H9 (cell line): ENCODE results near the gene ZNF423. TPM values are rescaled to one million over a fixed set of nuclear protein-coding genes. Genes with fewer than 3 reads are reported as not detected.

Experiments used
- DNase-seq: peaks from one replicate; pipeline ENCODE4 v3.0.0-alpha.2; 2017
- H2AFZ ChIP-seq: one replicate; pipeline ENCODE4 v1.6.1; 2013; ENCODE audit warnings: mild to moderate bottlenecking, low read length, control low read depth, moderate library complexity
- H2AK5ac ChIP-seq: 2 replicates; pipeline ENCODE4 v1.6.1; 2013; ENCODE audit warnings: low read length, control low read depth, mixed read lengths; ENCODE audit not compliant: insufficient read length
- H2BK120ac ChIP-seq: one replicate; pipeline ENCODE4 v1.6.1; 2013; ENCODE audit warnings: low read depth, mild to moderate bottlenecking, low read length, control low read depth, inconsistent platforms; ENCODE audit not compliant: poor library complexity, severe bottlenecking
- H2BK12ac ChIP-seq: 2 replicates; pipeline ENCODE4 v1.6.1; 2013; ENCODE audit warnings: low read length, control low read depth, mixed read lengths, low read depth; ENCODE audit not compliant: insufficient read length
- H2BK15ac ChIP-seq: 2 replicates; pipeline ENCODE4 v1.6.1; 2013; ENCODE audit warnings: low read depth, low read length, control low read depth
- H2BK20ac ChIP-seq: one replicate; pipeline ENCODE4 v1.6.1; 2013; ENCODE audit warnings: low read depth, mild to moderate bottlenecking, low read length, control low read depth, inconsistent platforms; ENCODE audit not compliant: poor library complexity, severe bottlenecking
- H2BK5ac ChIP-seq: 2 replicates; pipeline ENCODE4 v1.6.1; 2013; ENCODE audit warnings: low read length, control low read depth, mixed read lengths; ENCODE audit not compliant: insufficient read length
- H3K14ac ChIP-seq: 2 replicates; pipeline ENCODE4 v1.6.1; 2013; ENCODE audit warnings: low read length, control low read depth; ENCODE audit not compliant: insufficient read depth
- H3K18ac ChIP-seq: 2 replicates; pipeline ENCODE4 v1.6.1; 2013; ENCODE audit warnings: low read depth, mild to moderate bottlenecking, mixed read lengths, low read length, control low read depth; ENCODE audit not compliant: insufficient read length
- H3K23ac ChIP-seq: 2 replicates; pipeline ENCODE4 v1.6.1; 2013; ENCODE audit warnings: low read length, control low read depth, mixed read lengths, low read depth; ENCODE audit not compliant: insufficient read length
- H3K23me2 ChIP-seq: 2 replicates; pipeline ENCODE4 v1.6.1; 2013; ENCODE audit warnings: low read depth, mild to moderate bottlenecking, mixed read lengths, low read length, control low read depth; ENCODE audit not compliant: insufficient read length, poor library complexity, severe bottlenecking
- H3K27ac ChIP-seq: 2 replicates; pipeline ENCODE4 v1.5.1; 2013; ENCODE audit warnings: low read length, control low read depth, mixed read lengths, low read depth; ENCODE audit not compliant: insufficient read length
- H3K27me3 ChIP-seq: 2 replicates; pipeline ENCODE4 v1.6.1; 2013; ENCODE audit warnings: low read length, control low read depth, inconsistent platforms; ENCODE audit not compliant: insufficient read depth
- H3K4ac ChIP-seq: 2 replicates; pipeline ENCODE4 v1.6.1; 2013; ENCODE audit warnings: low read depth, mild to moderate bottlenecking, control low read depth, inconsistent platforms, low read length, moderate library complexity
- H3K4me1 ChIP-seq: 2 replicates; pipeline ENCODE4 v1.6.1; 2013; ENCODE audit warnings: low read length, control low read depth, inconsistent platforms; ENCODE audit not compliant: insufficient read depth
- H3K4me2 ChIP-seq: 2 replicates; pipeline ENCODE4 v1.6.1; 2013; ENCODE audit warnings: low read length, control low read depth, mixed read lengths; ENCODE audit not compliant: insufficient read length, insufficient read depth
- H3K56ac ChIP-seq: 2 replicates; pipeline ENCODE4 v1.6.1; 2013; ENCODE audit warnings: low read depth, mild to moderate bottlenecking, mixed read lengths, low read length, control low read depth; ENCODE audit not compliant: insufficient read length
- H3K79me1 ChIP-seq: 2 replicates; pipeline ENCODE4 v1.6.1; 2013; ENCODE audit warnings: low read depth, mild to moderate bottlenecking, moderate library complexity, low read length, control low read depth, inconsistent platforms; ENCODE audit not compliant: insufficient read depth, poor library complexity, severe bottlenecking
- H3K79me2 ChIP-seq: 2 replicates; pipeline ENCODE4 v1.6.1; 2013; ENCODE audit warnings: low read length, control low read depth, inconsistent platforms; ENCODE audit not compliant: insufficient read depth
- H3K9ac ChIP-seq: 2 replicates; pipeline ENCODE4 v1.6.1; 2013; ENCODE audit warnings: low read length, control low read depth, mixed read lengths; ENCODE audit not compliant: insufficient read length; ENCODE audit errors: extremely low read depth
- H3K9me3 ChIP-seq: one replicate; pipeline ENCODE4 v1.6.1; 2013; ENCODE audit warnings: low read depth, low read length, inconsistent platforms; ENCODE audit not compliant: control insufficient read depth
- H3T11ph ChIP-seq: one replicate; pipeline ENCODE4 v1.6.1; 2013; ENCODE audit warnings: mild to moderate bottlenecking, low read length, control low read depth, inconsistent platforms
- H4K20me1 ChIP-seq: one replicate; pipeline ENCODE4 v1.6.1; 2013; ENCODE audit not compliant: control insufficient read depth, insufficient read length, insufficient read depth
- H4K5ac ChIP-seq: 2 replicates; pipeline ENCODE4 v1.6.1; 2013; ENCODE audit warnings: low read depth, mild to moderate bottlenecking, mixed read lengths, low read length, control low read depth; ENCODE audit not compliant: insufficient read length
- H4K8ac ChIP-seq: replicated peaks from 2 replicates; pipeline ENCODE4 v1.6.1; 2013; ENCODE audit warnings: low read length, control low read depth, mixed read lengths, low read depth; ENCODE audit not compliant: insufficient read length
- H4K91ac ChIP-seq: 2 replicates; pipeline ENCODE4 v1.6.1; 2013; ENCODE audit warnings: low read depth, mild to moderate bottlenecking, moderate library complexity, mixed read lengths, low read length, control low read depth; ENCODE audit not compliant: insufficient read length
- H3K27ac Mint-ChIP-seq, 3 experiments: 2 replicates in 2 of 3; 3 replicates in 1 of 3; pipeline ENCODE4 v1.8.0; 2020 to 2021; ENCODE audit warnings: mixed read lengths in 3 of 3, mild to moderate bottlenecking in 1 of 3, moderate library complexity in 1 of 3
- H3K27me3 Mint-ChIP-seq: 2 replicates; pipeline ENCODE4 v1.8.0; 2021; ENCODE audit warnings: low read depth, mild to moderate bottlenecking, moderate library complexity, mixed read lengths
- H3K36me3 Mint-ChIP-seq, 3 experiments: 2 replicates in 2 of 3; 3 replicates in 1 of 3; pipeline ENCODE4 v1.8.0; 2020 to 2021; ENCODE audit warnings: low read depth in 3 of 3, mixed read lengths in 3 of 3; ENCODE audit not compliant: insufficient read depth in 1 of 3
- H3K4me1 Mint-ChIP-seq, 2 experiments: 2 replicates each; pipeline ENCODE4 v1.8.0; 2020; ENCODE audit warnings: mixed read lengths in 2 of 2
- H3K4me3 Mint-ChIP-seq, 2 experiments: 2 replicates in 1 of 2; 3 replicates in 1 of 2; pipeline ENCODE4 v1.8.0; 2020 to 2021; ENCODE audit warnings: mild to moderate bottlenecking in 2 of 2, mixed read lengths in 2 of 2, moderate library complexity in 1 of 2
- H3K9me3 Mint-ChIP-seq, 2 experiments: 2 replicates in 1 of 2; 3 replicates in 1 of 2; pipeline ENCODE4 v1.8.0; 2020; ENCODE audit warnings: mild to moderate bottlenecking in 2 of 2, mixed read lengths in 2 of 2, moderate library complexity in 1 of 2
- WGBS: extraction: QIAGEN DNeasy Blood & Tissue Kit; methylation state at CpG from one replicate; pipeline ENCODE4 v1.1.7; 2013; ENCODE audit warnings: missing lambda C conversion rate, low lambda C conversion rate, mixed read lengths; ENCODE audit not compliant: insufficient read length; ENCODE audit errors: extremely low coverage; 5-methylcytosine and 5-hydroxymethylcytosine counted together
- total RNA-seq: library from RNA; stranded (reverse); gene quantifications from 2 replicates; pipeline ENCODE4 v1.2.1, GENCODE V29; 2021
- TF ChIP-seq, protein P1 (sequence below): fragments of 200-600 bp; sonication (generic); conservative IDR thresholded peaks from 3 replicates; pipeline ENCODE4 v1.8.0; 2021; ENCODE audit warnings: antibody characterized with exemption, mild to moderate bottlenecking

Gene ZNF423
- total RNA-seq, 1 experiment from 2014 or later = 51.5 TPM

GRCh38 chr16:49495596-49496355 lies 360.1 kb downstream of the ZNF423 start:
- Histone ChIP-seq H4K5ac (no peak overlapping the region), H3K14ac (no peak overlapping the region; the same call in 1 of the 2 replicates), H2BK5ac (no peak overlapping the region), H3K27ac (no peak overlapping the region), H3K4ac (no peak overlapping the region), H2AFZ (no peak overlapping the region), H2BK15ac (no peak overlapping the region), H2AK5ac (no peak overlapping the region), H4K8ac (no peak overlapping the region), H3K27me3 (no peaks in the 10 kb centered on the region), H3K79me2 (no peaks in the 10 kb centered on the region), H3K9me3 (no peaks in the 10 kb centered on the region), H3K56ac (no peak overlapping the region), H3K79me1 (no peaks in the 10 kb centered on the region), H3K23me2 (no peaks in the 10 kb centered on the region), H2BK20ac (no peak overlapping the region), H2BK120ac (no peak overlapping the region), H3K23ac (no peak overlapping the region), H4K20me1 (no peaks in the 10 kb centered on the region), H2BK12ac (no peak overlapping the region), H3K4me1 (no peaks in the 10 kb centered on the region), H3K4me2 (no peak overlapping the region), H3K18ac (no peak overlapping the region), H3K9ac (no peak overlapping the region), H3T11ph (no peak overlapping the region), H4K91ac (no peak overlapping the region)
- no peak for DNase-seq
- H3K4me3 Mint-ChIP-seq = no peak overlapping the region
- H3K4me1 Mint-ChIP-seq = peaks cover 11 to 24% of the 10 kb centered on the region in 2 experiments
- H3K27ac Mint-ChIP-seq = no peak overlapping the region
- TF ChIP-seq, protein P1, sequence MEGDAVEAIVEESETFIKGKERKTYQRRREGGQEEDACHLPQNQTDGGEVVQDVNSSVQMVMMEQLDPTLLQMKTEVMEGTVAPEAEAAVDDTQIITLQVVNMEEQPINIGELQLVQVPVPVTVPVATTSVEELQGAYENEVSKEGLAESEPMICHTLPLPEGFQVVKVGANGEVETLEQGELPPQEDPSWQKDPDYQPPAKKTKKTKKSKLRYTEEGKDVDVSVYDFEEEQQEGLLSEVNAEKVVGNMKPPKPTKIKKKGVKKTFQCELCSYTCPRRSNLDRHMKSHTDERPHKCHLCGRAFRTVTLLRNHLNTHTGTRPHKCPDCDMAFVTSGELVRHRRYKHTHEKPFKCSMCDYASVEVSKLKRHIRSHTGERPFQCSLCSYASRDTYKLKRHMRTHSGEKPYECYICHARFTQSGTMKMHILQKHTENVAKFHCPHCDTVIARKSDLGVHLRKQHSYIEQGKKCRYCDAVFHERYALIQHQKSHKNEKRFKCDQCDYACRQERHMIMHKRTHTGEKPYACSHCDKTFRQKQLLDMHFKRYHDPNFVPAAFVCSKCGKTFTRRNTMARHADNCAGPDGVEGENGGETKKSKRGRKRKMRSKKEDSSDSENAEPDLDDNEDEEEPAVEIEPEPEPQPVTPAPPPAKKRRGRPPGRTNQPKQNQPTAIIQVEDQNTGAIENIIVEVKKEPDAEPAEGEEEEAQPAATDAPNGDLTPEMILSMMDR = no peak
- no CpG with 5 or more reads among the region's 10 CpGs for WGBS
- H3K9me3 Mint-ChIP-seq = no peaks in the 10 kb centered on the region
- peaks cover 0 to 6% (median 3%) of the 10 kb centered on the region in 3 experiments; a peak in 5 of 7 replicates for H3K36me3 Mint-ChIP-seq
- no peaks in the 10 kb centered on the region; the same call in 1 of the 2 replicates for H3K27me3 Mint-ChIP-seq
